OCI-LY1 (cell line): ENCODE data around the gene SPESP1.

Experiments used
- H2AFZ ChIP-seq: fragments of 200-600 bp; sonication (generic), shearing (Covaris generic); 2 replicates; pipeline ENCODE4 v1.6.0; 2014; ENCODE audit warnings: antibody characterized with exemption, mild to moderate bottlenecking, low read length
- H3F3A ChIP-seq: fragments of 200-600 bp; sonication (generic), shearing (Covaris generic); 2 replicates; pipeline ENCODE4 v1.6.0; 2014; ENCODE audit warnings: mild to moderate bottlenecking, antibody characterized with exemption, low read length, moderate library complexity; ENCODE audit not compliant: insufficient read depth
- H3K27ac ChIP-seq: fragments of 200-600 bp; sonication (generic); 2 replicates; pipeline ENCODE4 v1.5.1; 2014; ENCODE audit warnings: low read length, mixed run types, mild to moderate bottlenecking, low read depth; ENCODE audit not compliant: poor library complexity, severe bottlenecking
- H3K27me3 ChIP-seq: fragments of 200-600 bp; sonication (generic); 2 replicates; pipeline ENCODE4 v1.6.0; 2014; ENCODE audit warnings: antibody characterized with exemption, mild to moderate bottlenecking, low read length, moderate library complexity; ENCODE audit not compliant: insufficient read depth
- H3K36me3 ChIP-seq: fragments of 200-600 bp; sonication (generic); 2 replicates; pipeline ENCODE4 v1.6.1; 2014; ENCODE audit warnings: mild to moderate bottlenecking, antibody characterized with exemption, low read length, moderate library complexity, mixed read lengths; ENCODE audit not compliant: insufficient read depth
- H3K4me1 ChIP-seq: fragments of 200-600 bp; sonication (generic); 2 replicates; pipeline ENCODE4 v1.5.1; 2014; ENCODE audit warnings: mild to moderate bottlenecking, low read length, moderate library complexity; ENCODE audit not compliant: insufficient read depth, severe bottlenecking
- H3K4me2 ChIP-seq: fragments of 200-600 bp; sonication (generic), shearing (Covaris generic); 2 replicates; pipeline ENCODE4 v1.6.1; 2014; ENCODE audit warnings: low read length
- H3K4me3 ChIP-seq: fragments of 200-600 bp; sonication (generic); 2 replicates; pipeline ENCODE4 v1.5.1; 2014; ENCODE audit warnings: low read length, low read depth, mild to moderate bottlenecking, mixed read lengths; ENCODE audit not compliant: poor library complexity, severe bottlenecking
- H3K79me2 ChIP-seq: fragments of 200-600 bp; shearing (Covaris generic); 2 replicates; pipeline ENCODE4 v1.6.1; 2016; ENCODE audit warnings: mixed run types, low read length, mixed read lengths; ENCODE audit not compliant: insufficient read depth
- H3K9ac ChIP-seq: fragments of 200-600 bp; sonication (generic), shearing (Covaris generic); 2 replicates; pipeline ENCODE4 v1.6.1; 2014; ENCODE audit warnings: mild to moderate bottlenecking, low read length, mixed read lengths
- H3K9me2 ChIP-seq: fragments of 200-600 bp; sonication (generic), shearing (Covaris generic); 2 replicates; pipeline ENCODE4 v1.6.1; 2014; ENCODE audit warnings: low read depth, mild to moderate bottlenecking, low read length, mixed read lengths
- H3K9me3 ChIP-seq: fragments of 200-600 bp; shearing (Covaris generic); 2 replicates; pipeline ENCODE4 v1.6.1; 2014; ENCODE audit warnings: low read length, mixed read lengths
- H4K20me1 ChIP-seq: fragments of 200-600 bp; sonication (generic), shearing (Covaris generic); 2 replicates; pipeline ENCODE4 v1.6.0; 2016; ENCODE audit warnings: mild to moderate bottlenecking, low read length; ENCODE audit not compliant: insufficient read depth
- CTCF ChIP-seq: fragments of 200-600 bp; sonication (generic), shearing (Covaris generic); IDR thresholded peaks from 2 replicates; pipeline ENCODE4 v1.5.1; 2017; ENCODE audit warnings: mild to moderate bottlenecking, antibody characterized with exemption, low read length, moderate library complexity, mixed read lengths
- EZH2 ChIP-seq: fragments of 200-600 bp; sonication (generic), shearing (Covaris generic); IDR thresholded peaks from 2 replicates; pipeline ENCODE4 v1.8.0; 2017; ENCODE audit warnings: borderline replicate concordance, mixed run types, mild to moderate bottlenecking, antibody characterized with exemption, low read length, moderate library complexity, mixed read lengths

The SPESP1 gene

GRCh38 chr15:68992696-68993095 is 62.4 kb downstream of the SPESP1 start:
- Histone ChIP-seq H3K36me3 (no peaks in the 10 kb centered on the region), H3K27ac (no peak overlapping the region), H4K20me1 (no peaks in the 10 kb centered on the region), H3K9me2 (no peaks in the 10 kb centered on the region), H3K9me3 (no peaks in the 10 kb centered on the region), H3K4me3 (no peak overlapping the region), H3K27me3 (no peaks in the 10 kb centered on the region), H3F3A (no peaks in the 10 kb centered on the region), H2AFZ (no peak overlapping the region), H3K4me1 (no peaks in the 10 kb centered on the region), H3K79me2 (no peaks in the 10 kb centered on the region), H3K4me2 (no peak overlapping the region), H3K9ac (no peak overlapping the region)
- no peak for TF ChIP-seq EZH2
- TF ChIP-seq CTCF: no peak

- Histone ChIP-seq H3F3A (no peaks in the 10 kb centered on the region), H3K27me3 (no peaks in the 10 kb centered on the region), H3K9me3 (no peaks in the 10 kb centered on the region), H3K79me2 (no peaks in the 10 kb centered on the region), H3K4me2 (no peak overlapping the region), H3K4me1 (no peaks in the 10 kb centered on the region), H4K20me1 (no peaks in the 10 kb centered on the region), H3K9ac (no peak overlapping the region), H3K4me3 (no peak overlapping the region), H3K36me3 (no peaks in the 10 kb centered on the region), H3K9me2 (no peaks in the 10 kb centered on the region), H2AFZ (no peak overlapping the region), H3K27ac (no peak overlapping the region)
- no peak for TF ChIP-seq EZH2
- TF ChIP-seq CTCF: no peak
Measured at GRCh38 chr15:68993276-68993675, 63.0 kb downstream of the SPESP1 start.

GRCh38 chr15:68994149-68994548 is 63.8 kb downstream of the SPESP1 start:
- Histone ChIP-seq H4K20me1 (no peaks in the 10 kb centered on the region), H3K27ac (no peak overlapping the region), H3K79me2 (no peaks in the 10 kb centered on the region), H3K9me2 (no peaks in the 10 kb centered on the region), H3K9ac (no peak overlapping the region), H3K4me3 (no peak overlapping the region), H3F3A (no peaks in the 10 kb centered on the region), H3K9me3 (no peaks in the 10 kb centered on the region), H3K4me1 (no peaks in the 10 kb centered on the region), H2AFZ (no peak overlapping the region), H3K4me2 (no peak overlapping the region), H3K27me3 (no peaks in the 10 kb centered on the region), H3K36me3 (no peaks in the 10 kb centered on the region)
- TF ChIP-seq CTCF (no peak), EZH2 (no peak)
